Hepatocyte (in vitro differentiated cells): ENCODE measurements around the gene PREX1.

ENCODE experiments used
- EZH2 ChIP-seq: fragments of 200-600 bp; sonication (generic); IDR thresholded peaks from 2 replicates; pipeline ENCODE4 v1.6.1; 2016; ENCODE audit warnings: antibody characterized with exemption, mild to moderate bottlenecking, borderline replicate concordance
- TF ChIP-seq, protein P1 (sequence below): fragments of 200-600 bp; sonication (generic); IDR thresholded peaks from 2 replicates; pipeline ENCODE4 v1.5.1; 2016; ENCODE audit warnings: antibody characterized with exemption, mild to moderate bottlenecking; ENCODE audit not compliant: poor library complexity

DNA sequence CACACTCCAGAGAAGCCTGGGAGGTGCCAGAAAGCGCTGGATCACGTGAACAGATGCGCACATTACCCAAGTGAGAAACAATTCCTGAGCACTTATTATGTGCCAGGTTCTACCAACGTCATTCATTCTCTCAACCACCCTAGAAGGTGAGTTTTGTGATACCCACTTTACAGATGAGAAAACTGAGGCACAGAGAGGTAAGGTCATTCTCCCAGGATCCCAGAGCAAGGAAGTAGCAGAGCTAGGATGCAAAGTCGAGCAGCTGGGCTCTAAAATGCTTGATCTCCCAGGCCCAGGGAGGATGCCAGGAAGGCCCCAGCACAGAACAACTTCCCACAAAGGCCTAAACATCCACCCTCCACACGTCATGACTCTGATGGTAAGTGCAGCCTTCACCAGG, 85.6 kb downstream of the PREX1 start:
- no peak for TF ChIP-seq EZH2
- TF ChIP-seq, protein P1, sequence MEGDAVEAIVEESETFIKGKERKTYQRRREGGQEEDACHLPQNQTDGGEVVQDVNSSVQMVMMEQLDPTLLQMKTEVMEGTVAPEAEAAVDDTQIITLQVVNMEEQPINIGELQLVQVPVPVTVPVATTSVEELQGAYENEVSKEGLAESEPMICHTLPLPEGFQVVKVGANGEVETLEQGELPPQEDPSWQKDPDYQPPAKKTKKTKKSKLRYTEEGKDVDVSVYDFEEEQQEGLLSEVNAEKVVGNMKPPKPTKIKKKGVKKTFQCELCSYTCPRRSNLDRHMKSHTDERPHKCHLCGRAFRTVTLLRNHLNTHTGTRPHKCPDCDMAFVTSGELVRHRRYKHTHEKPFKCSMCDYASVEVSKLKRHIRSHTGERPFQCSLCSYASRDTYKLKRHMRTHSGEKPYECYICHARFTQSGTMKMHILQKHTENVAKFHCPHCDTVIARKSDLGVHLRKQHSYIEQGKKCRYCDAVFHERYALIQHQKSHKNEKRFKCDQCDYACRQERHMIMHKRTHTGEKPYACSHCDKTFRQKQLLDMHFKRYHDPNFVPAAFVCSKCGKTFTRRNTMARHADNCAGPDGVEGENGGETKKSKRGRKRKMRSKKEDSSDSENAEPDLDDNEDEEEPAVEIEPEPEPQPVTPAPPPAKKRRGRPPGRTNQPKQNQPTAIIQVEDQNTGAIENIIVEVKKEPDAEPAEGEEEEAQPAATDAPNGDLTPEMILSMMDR, result no peak
